H1 (cell line): ENCODE data around the gene CYP27C1. TPM values are rescaled to one million over a fixed set of nuclear protein-coding genes. Genes with fewer than 3 reads are reported as not detected.

Source experiments
- CHD1 ChIP-seq: IDR thresholded peaks from 2 replicates; pipeline ENCODE4 v1.6.1; 2012; ENCODE audit warnings: low read depth, low read length, improper control_type of control experiment
- CTBP2 ChIP-seq: IDR thresholded peaks from 2 replicates; pipeline ENCODE4 v1.7.0; 2011; ENCODE audit warnings: borderline replicate concordance, mild to moderate bottlenecking, moderate library complexity, mixed read lengths, low read length; ENCODE audit not compliant: insufficient read depth, insufficient read length
- GABPA ChIP-seq: IDR thresholded peaks from 2 replicates; pipeline ENCODE4 v1.6.1; 2011; ENCODE audit warnings: mild to moderate bottlenecking, low read length, moderate library complexity, borderline replicate concordance; ENCODE audit not compliant: insufficient read depth
- GTF2F1 ChIP-seq: IDR thresholded peaks from 2 replicates; pipeline ENCODE4 v1.6.1; 2012; ENCODE audit warnings: low read depth, low read length, improper control_type of control experiment, borderline replicate concordance
- KDM4A ChIP-seq: IDR thresholded peaks from one replicate; pipeline ENCODE4 v1.7.1; 2012; ENCODE audit warnings: low read depth, mild to moderate bottlenecking, moderate library complexity, low read length, inconsistent platforms; ENCODE audit not compliant: severe bottlenecking
- SP1 ChIP-seq: IDR thresholded peaks from 2 replicates; pipeline ENCODE4 v1.6.1; 2011; ENCODE audit warnings: low read depth, low read length
- polyA plus RNA-seq, 7 experiments: library from polyadenylated mRNA; depleted of rRNA in 3 of 7; stranded (reverse) in 5 of 7; unstranded in 2 of 7; fragments of >200 nt in 5 of 7; fragments of 200-250 nt in 2 of 7; gene quantifications; 1 replicate in 5 of 7; 2 replicates in 1 of 7; 4 replicates in 1 of 7; pipeline versions ENCODE4 v1.2.1 to v1.2.3, GENCODE V29; 2011 to 2013; ENCODE audit warnings: missing spikeins in 2 of 7, mixed read lengths in 2 of 7
- total RNA-seq: library from RNA; stranded (reverse); fragmentation: NEBNext Ultra II Directional; extraction: Animal tissue kit (Norgen Biotek cat#: 25700); gene quantifications from 2 replicates; pipeline ENCODE4 v1.2.1, GENCODE V29; 2021

The CYP27C1 gene
- total and polyA plus RNA-seq, 2 of the 8 experiments (the other 6 are each of a cell fraction or from before 2014, with no cell fraction given): 1.3 to 3.2 TPM

- TF ChIP-seq CTBP2 (no peak), GABPA (no peak), KDM4A (no peak), GTF2F1 (no peak), CHD1 (no peak), SP1 (no peak)
- TF ChIP-seq, all 59 proteins: peak for 0
Measured at GRCh38 chr2:127146071-127146725, 73.9 kb downstream of the CYP27C1 start (continued).
